Stimulated activated naive B cell treated with anti-CD40 and anti-IgM and Interleukin-4, amounts not matched to agents 10 μg/mL and 1 μg/mL and 100 μg/mL, for 72 hours (primary cell): ENCODE results near the gene LAG3.

Experiments used
- ATAC-seq, 2 donors: fragments of 150-1000 bp; cut with Tn5 transposase; replicated peaks; 2 replicates each; pipeline ENCODE4 v1.10.0; 2021; ENCODE audit warnings: moderate library complexity in 1 of 2
- DNase-seq: peaks from one replicate; pipeline ENCODE4 v3.0.0; 2021
- H3K27ac Mint-ChIP-seq: one replicate; pipeline ENCODE4 v1.8.0; 2022; ENCODE audit warnings: mild to moderate bottlenecking, mixed read lengths
- H3K27me3 Mint-ChIP-seq, 2 donors: one replicate each; pipeline ENCODE4 v1.8.0; 2022; ENCODE audit warnings: mixed read lengths in 2 of 2
- H3K36me3 Mint-ChIP-seq, 2 donors: one replicate each; pipeline ENCODE4 v1.8.0; 2022; ENCODE audit warnings: mixed read lengths in 2 of 2, mild to moderate bottlenecking in 1 of 2
- H3K4me1 Mint-ChIP-seq, 2 donors: one replicate each; pipeline ENCODE4 v1.8.0; 2022; ENCODE audit warnings: mixed read lengths in 2 of 2, mild to moderate bottlenecking in 1 of 2
- H3K4me3 Mint-ChIP-seq, 2 donors: one replicate each; pipeline ENCODE4 v1.8.0; 2022; ENCODE audit warnings: mild to moderate bottlenecking in 2 of 2, mixed read lengths in 2 of 2, moderate library complexity in 1 of 2
- H3K9me3 Mint-ChIP-seq, 2 donors: one replicate each; pipeline ENCODE4 v1.8.0; 2022; ENCODE audit warnings: mixed read lengths in 2 of 2, mild to moderate bottlenecking in 1 of 2

Gene LAG3

DNA sequence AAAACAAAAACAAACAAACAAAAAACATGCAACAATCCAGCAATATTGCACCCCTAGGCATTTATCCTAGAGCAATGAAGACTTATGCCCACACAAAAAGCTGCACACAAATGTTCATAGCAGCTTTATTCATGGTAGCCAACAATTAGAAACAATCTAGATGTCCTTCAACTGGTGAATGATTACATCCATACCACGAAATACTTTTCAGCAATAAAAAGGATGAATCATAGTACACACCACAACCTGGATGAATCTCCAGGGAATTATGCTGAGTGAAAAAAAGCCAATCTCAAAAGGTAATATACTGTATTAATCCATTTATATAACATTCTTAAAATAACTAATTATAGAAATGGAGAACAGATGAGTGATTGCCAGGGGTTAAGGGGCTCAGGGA lies 34.9 kb downstream of the LAG3 start:
- ATAC-seq (no peak), DNase-seq (no peak)
- Mint-ChIP-seq H3K27ac (no peak overlapping the region), H3K4me1 (peaks cover 10 to 14% of the 10 kb centered on the region in 2 donors), H3K4me3 (no peak overlapping the region), H3K27me3 (peaks cover 10 to 31% of the 10 kb centered on the region in 2 donors), H3K9me3 (no peaks in the 10 kb centered on the region), H3K36me3 (no peaks in the 10 kb centered on the region)

DNA sequence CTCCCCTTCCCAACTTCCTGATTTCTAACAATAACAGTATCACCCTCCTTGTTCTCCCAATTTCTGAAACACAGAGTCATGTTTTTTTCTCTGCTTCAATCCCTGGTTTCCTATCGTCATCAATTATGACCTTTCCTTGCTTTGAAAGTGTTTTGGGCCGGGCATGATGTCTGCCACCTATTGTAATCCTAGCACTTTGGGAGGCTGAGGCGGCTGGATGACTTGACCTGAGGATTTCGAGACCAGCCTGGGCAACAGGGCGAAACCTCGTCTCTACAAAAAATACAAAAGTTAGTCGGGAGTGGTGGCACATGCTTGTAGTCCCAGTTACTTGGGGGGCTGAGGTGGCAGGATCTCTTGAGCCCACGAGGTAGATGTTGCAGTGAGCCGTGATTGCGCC lies 36.7 kb downstream of the LAG3 start:
- DNase-seq (no peak), ATAC-seq (no peak)
- Mint-ChIP-seq H3K4me3 (no peak overlapping the region), H3K27ac (no peak overlapping the region), H3K4me1 (peaks cover 17 to 22% of the 10 kb centered on the region in 2 donors), H3K9me3 (no peaks in the 10 kb centered on the region), H3K27me3 (peaks cover 13 to 31% of the 10 kb centered on the region in 2 donors), H3K36me3 (no peaks in the 10 kb centered on the region)

DNA sequence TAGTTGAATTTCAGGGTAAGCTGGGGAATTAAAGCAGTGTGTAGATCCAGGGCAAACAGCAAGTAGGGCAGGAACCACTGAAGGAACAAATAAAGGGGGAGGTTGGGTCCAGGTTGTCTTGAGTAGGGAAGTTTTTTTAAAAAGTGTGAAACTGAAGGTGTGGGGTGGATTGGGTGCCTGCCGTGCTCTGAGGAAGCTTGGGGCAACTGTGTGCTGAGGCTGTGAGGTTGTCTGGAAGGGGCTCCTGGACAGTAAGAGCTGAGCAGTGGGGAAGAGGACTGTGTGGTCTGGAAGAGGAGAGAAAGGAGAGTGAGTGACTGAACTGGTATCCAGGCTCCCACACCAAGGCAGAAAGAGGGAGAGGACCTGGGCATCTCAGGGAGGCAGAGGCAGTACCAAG lies 38.4 kb downstream of the LAG3 start:
- H3K4me3 Mint-ChIP-seq: no peak overlapping the region
- peak overlapping the region; percentile 11 for H3K27ac Mint-ChIP-seq
- ATAC-seq (no peak), DNase-seq (no peak)
- no peaks in the 10 kb centered on the region for H3K36me3 Mint-ChIP-seq
- peaks cover 17 to 22% of the 10 kb centered on the region in 2 donors for H3K4me1 Mint-ChIP-seq
- H3K9me3 Mint-ChIP-seq: no peaks in the 10 kb centered on the region
- H3K27me3 Mint-ChIP-seq: peaks cover 20 to 43% of the 10 kb centered on the region in 2 donors

DNA sequence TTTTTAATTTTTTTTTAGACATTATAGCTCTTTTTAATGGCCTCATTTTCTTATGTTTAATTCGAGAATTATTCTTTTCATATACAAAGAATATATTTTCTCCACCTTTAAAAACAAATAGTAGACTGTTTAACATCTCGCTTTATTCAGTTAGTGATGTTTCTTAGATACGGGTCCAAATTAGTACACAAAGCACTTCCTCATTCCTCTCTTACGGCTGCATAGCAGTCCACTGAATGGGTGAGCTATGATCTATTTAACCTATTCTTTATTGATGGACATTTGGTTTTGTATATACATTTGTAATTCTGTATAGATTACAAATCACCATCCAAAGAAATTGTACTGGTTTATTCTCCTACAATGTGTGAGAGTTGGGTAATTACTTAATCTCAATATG lies 41.0 kb downstream of the LAG3 start:
- ATAC-seq (no peak), DNase-seq (no peak)
- no peaks in the 10 kb centered on the region for H3K36me3 Mint-ChIP-seq
- peaks cover 28 to 45% of the 10 kb centered on the region in 2 donors for H3K27me3 Mint-ChIP-seq
- no peak overlapping the region for H3K4me3 Mint-ChIP-seq
- no peaks in the 10 kb centered on the region for H3K9me3 Mint-ChIP-seq
- H3K4me1 Mint-ChIP-seq: peaks cover 17 to 22% of the 10 kb centered on the region in 2 donors
- H3K27ac Mint-ChIP-seq: no peak overlapping the region

DNA sequence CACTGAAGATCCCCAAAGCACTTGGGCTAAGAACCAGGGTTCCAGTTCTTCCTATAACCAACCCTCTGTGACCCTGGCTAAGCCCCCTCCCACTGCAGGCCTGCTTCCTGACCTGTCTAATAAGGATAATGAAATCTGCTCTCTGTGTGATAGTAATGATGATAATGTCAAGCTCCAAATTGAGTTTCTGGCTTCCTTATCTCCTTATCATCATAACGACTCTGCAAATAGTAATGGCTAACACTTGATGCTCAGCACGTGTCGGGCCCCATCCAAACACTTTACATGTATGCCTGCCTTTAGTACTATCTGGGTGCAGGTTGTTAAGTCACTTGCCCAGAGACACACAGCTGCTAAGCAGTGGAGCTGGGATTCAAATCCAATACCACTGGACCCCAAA lies 44.3 kb downstream of the LAG3 start:
- H3K4me1 Mint-ChIP-seq: peaks cover 13 to 18% of the 10 kb centered on the region in 2 donors
- H3K27ac Mint-ChIP-seq: no peak overlapping the region
- H3K9me3 Mint-ChIP-seq: no peaks in the 10 kb centered on the region
- no peak for DNase-seq
- ATAC-seq: no peak
- H3K36me3 Mint-ChIP-seq: peaks cover 0 to 1% of the 10 kb centered on the region in 2 donors
- H3K4me3 Mint-ChIP-seq: no peak overlapping the region
- H3K27me3 Mint-ChIP-seq: peaks cover 35 to 62% of the 10 kb centered on the region in 2 donors

DNA sequence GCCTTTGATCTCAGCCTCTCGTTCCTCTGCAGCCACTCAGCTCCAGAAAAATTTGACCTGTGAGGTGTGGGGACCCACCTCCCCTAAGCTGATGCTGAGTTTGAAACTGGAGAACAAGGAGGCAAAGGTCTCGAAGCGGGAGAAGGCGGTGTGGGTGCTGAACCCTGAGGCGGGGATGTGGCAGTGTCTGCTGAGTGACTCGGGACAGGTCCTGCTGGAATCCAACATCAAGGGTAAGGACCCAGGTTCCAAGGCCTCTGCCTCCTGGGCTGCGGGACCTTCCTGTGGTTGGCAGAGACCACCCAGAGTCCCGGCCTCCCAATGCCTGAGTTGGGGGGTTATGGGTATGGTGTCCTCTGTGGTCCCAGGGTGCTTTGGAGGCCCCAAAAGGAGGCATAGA lies 44.8 kb downstream of the LAG3 start:
- Mint-ChIP-seq H3K36me3 (peaks cover 0 to 1% of the 10 kb centered on the region in 2 donors), H3K4me1 (peaks cover 16 to 21% of the 10 kb centered on the region in 2 donors), H3K27ac (no peak overlapping the region), H3K4me3 (no peak overlapping the region), H3K9me3 (no peaks in the 10 kb centered on the region), H3K27me3 (peaks cover 38 to 66% of the 10 kb centered on the region in 2 donors)
- no peak for DNase-seq
- ATAC-seq: no peak

DNA sequence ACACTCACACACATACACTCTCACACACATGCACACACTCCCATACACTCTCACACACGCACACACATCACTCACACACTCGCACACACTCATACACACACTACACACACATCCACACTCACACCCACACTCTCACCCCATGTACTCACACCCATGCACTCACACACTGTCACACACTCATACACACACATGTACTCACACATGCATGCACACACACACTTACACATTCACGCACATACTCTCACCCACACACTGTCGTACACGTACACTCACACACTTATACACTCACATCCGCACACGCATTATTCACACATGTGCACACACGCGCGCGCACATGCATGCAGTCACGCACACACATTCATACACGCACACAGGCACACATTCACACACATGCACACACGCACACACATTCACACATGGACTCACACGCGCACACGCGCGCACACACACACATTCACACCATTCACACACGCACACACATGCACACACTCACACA lies 45.4 kb downstream of the LAG3 start:
- no peak for ATAC-seq
- Mint-ChIP-seq H3K36me3 (peaks cover 0 to 1% of the 10 kb centered on the region in 2 donors), H3K9me3 (no peaks in the 10 kb centered on the region), H3K27ac (no peak overlapping the region), H3K27me3 (peaks cover 44 to 72% of the 10 kb centered on the region in 2 donors), H3K4me1 (peaks cover 12 to 18% of the 10 kb centered on the region in 2 donors), H3K4me3 (no peak overlapping the region)
- no peak for DNase-seq

DNA sequence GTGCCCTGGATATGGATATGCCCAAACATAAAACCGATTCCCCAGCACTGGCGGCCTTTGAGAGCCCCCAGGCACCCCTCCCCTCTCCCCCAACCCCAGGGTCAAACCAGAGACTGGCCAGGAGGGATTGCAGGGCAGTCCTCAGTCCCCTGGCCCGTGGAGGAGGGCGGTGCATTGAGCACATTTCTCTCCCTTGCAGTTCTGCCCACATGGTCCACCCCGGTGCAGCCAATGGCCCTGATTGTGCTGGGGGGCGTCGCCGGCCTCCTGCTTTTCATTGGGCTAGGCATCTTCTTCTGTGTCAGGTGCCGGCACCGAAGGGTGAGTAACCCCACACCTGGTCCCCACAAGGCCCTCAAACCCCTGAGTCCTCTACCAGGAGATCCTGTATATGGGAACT lies 45.9 kb downstream of the LAG3 start:
- no peak for ATAC-seq
- Mint-ChIP-seq H3K27ac (no peak overlapping the region), H3K4me1 (peaks cover 13 to 16% of the 10 kb centered on the region in 2 donors), H3K36me3 (peaks cover 0 to 1% of the 10 kb centered on the region in 2 donors), H3K9me3 (no peaks in the 10 kb centered on the region), H3K27me3 (peaks cover 49 to 77% of the 10 kb centered on the region in 2 donors), H3K4me3 (no peak overlapping the region)
- no peak for DNase-seq

DNA sequence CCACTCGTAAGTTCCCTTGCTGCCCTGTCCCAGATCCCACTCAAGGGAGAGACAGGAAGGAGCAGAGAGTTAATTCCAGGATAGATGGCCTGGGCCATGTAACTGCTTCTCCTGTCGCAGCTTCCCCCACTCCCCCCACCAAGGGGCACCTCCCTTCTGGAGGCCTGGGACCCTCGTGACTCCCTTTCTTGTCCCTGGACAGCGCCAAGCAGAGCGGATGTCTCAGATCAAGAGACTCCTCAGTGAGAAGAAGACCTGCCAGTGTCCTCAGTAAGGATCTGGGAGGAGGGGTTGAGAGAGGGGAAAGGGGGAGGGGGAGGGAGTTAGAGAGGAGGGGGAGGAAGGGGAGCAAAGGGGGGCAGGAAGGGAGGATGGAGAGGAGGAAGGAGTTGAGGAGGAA lies 46.3 kb downstream of the LAG3 start:
- Mint-ChIP-seq H3K27me3 (peaks cover 53 to 81% of the 10 kb centered on the region in 2 donors), H3K27ac (no peak overlapping the region), H3K4me3 (no peak overlapping the region), H3K36me3 (peaks cover 0 to 1% of the 10 kb centered on the region in 2 donors), H3K9me3 (no peaks in the 10 kb centered on the region), H3K4me1 (peaks cover 13 to 16% of the 10 kb centered on the region in 2 donors)
- DNase-seq (no peak), ATAC-seq (no peak)

DNA sequence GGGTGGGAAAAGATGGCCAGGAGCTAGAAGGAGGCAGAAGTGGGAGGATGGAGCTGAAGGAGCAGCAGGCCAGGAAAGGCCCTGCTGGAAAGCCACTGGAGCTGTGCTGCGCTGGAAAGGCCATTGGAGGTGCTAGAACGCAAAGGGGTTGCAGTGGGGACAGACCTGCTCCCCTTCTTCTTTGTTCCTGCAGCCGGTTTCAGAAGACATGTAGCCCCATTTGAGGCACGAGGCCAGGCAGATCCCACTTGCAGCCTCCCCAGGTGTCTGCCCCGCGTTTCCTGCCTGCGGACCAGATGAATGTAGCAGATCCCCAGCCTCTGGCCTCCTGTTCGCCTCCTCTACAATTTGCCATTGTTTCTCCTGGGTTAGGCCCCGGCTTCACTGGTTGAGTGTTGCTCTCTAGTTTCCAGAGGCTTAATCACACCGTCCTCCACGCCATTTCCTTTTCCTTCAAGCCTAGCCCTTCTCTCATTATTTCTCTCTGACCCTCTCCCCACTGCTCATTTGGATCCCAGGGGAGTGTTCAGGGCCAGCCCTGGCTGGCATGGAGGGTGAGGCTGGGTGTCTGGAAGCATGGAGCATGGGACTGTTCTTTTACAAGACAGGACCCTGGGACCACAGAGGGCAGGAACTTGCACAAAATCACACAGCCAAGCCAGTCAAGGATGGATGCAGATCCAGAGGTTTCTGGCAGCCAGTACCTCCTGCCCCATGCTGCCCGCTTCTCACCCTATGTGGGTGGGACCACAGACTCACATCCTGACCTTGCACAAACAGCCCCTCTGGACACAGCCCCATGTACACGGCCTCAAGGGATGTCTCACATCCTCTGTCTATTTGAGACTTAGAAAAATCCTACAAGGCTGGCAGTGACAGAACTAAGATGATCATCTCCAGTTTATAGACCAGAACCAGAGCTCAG lies 47.0 kb downstream of the LAG3 start:
- DNase-seq (no peak), ATAC-seq (no peak)
- H3K27ac Mint-ChIP-seq: no peak overlapping the region
- peaks cover 53 to 82% of the 10 kb centered on the region in 2 donors for H3K27me3 Mint-ChIP-seq
- no peak overlapping the region for H3K4me3 Mint-ChIP-seq
- peaks cover 0 to 1% of the 10 kb centered on the region in 2 donors for H3K36me3 Mint-ChIP-seq
- H3K9me3 Mint-ChIP-seq: no peaks in the 10 kb centered on the region
- H3K4me1 Mint-ChIP-seq: peaks cover 13 to 16% of the 10 kb centered on the region in 2 donors

DNA sequence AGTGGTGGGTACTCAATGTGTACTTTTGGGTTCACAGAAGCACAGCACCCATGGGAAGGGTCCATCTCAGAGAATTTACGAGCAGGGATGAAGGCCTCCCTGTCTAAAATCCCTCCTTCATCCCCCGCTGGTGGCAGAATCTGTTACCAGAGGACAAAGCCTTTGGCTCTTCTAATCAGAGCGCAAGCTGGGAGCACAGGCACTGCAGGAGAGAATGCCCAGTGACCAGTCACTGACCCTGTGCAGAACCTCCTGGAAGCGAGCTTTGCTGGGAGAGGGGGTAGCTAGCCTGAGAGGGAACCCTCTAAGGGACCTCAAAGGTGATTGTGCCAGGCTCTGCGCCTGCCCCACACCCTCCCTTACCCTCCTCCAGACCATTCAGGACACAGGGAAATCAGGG lies 47.8 kb downstream of the LAG3 start:
- H3K9me3 Mint-ChIP-seq: no peaks in the 10 kb centered on the region
- DNase-seq (no peak), ATAC-seq (no peak)
- H3K36me3 Mint-ChIP-seq: peaks cover 0 to 1% of the 10 kb centered on the region in 2 donors
- no peak overlapping the region for H3K27ac Mint-ChIP-seq
- peaks cover 13 to 16% of the 10 kb centered on the region in 2 donors for H3K4me1 Mint-ChIP-seq
- no peak overlapping the region for H3K4me3 Mint-ChIP-seq
- peaks cover 58 to 82% of the 10 kb centered on the region in 2 donors for H3K27me3 Mint-ChIP-seq

DNA sequence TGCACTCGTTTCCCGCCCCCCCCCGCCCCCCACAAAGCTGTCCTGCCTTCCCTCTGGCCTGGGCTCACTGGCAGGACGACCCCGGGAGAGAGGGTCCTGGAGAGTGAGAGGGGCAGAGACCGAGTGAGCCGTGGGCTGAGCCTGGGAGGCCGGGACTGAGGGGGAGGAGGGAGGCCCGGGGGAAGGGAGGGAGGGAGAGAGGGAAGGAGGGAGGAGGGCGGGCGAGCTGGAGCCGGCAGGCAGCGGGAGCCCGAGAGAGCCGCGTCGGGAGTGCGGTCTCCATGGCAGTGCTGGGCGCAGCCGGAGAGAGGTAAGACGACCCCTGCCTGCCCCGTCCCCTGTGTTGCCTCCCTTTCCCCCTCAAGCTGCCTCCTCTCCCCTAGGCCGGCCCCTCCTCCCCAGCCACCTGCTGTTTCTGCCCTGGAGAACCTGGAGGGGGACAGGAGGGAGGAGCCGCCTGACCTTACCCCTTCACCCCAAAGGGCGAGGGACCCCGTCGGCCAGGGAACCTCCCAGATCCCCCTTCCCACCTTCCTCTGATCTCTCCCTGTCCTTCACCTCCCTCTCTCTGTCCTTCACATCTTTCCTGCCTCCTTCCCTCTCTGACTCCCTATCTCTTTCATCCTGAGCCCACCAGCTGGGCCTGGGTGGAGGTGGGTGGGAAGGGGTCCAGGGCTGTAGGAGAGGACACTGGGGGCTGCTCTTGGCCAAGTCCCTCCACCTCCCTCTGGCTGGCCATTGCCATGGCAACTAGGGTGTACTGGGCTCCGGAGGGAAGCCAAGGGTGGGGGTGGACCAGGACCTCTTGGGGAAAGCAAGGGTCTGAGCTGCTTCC lies 49.5 kb downstream of the LAG3 start, which contains the start of gene GPR162:
GPR162 (plus strand) TSS at position 231 of the 835 bp plus-strand sequence. CDS start 2,078 bp downstream, outside the sequence.
- DNase-seq: no peak
- no peak for ATAC-seq
- Mint-ChIP-seq H3K27me3 (peaks cover 64 to 89% of the 10 kb centered on the region in 2 donors), H3K4me1 (peaks cover 18 to 21% of the 10 kb centered on the region in 2 donors), H3K27ac (no peak within 1 kb of the TSS), H3K36me3 (peaks cover 0 to 1% of the 10 kb centered on the region in 2 donors), H3K4me3 (peak within 1 kb of the TSS; percentile 39 to 43), H3K9me3 (no peaks in the 10 kb centered on the region)

DNA sequence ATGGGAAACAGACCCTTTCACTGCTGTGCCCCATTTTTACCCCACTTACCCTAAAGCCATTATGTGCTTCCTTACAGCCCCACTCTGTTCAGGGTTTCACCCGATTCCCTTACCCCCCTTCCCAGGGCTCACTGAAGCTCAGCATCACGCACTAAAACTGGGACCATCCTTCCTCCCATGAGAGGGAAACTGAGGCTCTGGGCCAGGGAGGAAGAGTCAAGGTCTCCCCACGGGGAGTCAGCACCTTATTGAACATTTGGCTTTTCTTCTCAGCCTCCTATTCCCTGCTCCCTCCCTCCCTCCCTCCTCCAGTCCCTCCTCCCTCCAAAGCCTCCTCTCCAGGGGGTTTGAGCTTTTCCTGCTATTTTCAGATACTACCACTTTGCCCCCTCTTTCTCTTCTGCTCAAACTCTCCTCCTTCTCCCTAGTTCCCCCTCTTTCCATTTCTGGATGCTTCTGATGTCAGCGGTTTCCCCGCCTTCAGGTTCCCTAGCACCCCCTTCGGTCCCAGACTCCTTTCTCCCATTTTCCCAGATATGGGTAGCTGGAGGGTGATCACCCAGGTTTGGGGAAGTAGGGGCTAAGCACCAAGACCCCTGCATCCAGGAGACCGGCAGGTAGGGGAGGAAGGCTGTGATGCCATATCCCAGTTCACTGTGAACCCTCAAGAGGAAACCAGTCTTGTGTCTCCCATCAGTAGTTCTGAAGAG lies 50.3 kb downstream of the LAG3 start:
- peaks cover 0 to 1% of the 10 kb centered on the region in 2 donors for H3K36me3 Mint-ChIP-seq
- peaks cover 69 to 94% of the 10 kb centered on the region in 2 donors for H3K27me3 Mint-ChIP-seq
- no peak overlapping the region for H3K4me3 Mint-ChIP-seq
- H3K4me1 Mint-ChIP-seq: peaks cover 22 to 27% of the 10 kb centered on the region in 2 donors
- ATAC-seq (no peak), DNase-seq (no peak)
- no peaks in the 10 kb centered on the region for H3K9me3 Mint-ChIP-seq
- H3K27ac Mint-ChIP-seq: no peak overlapping the region
